IPS-18a (cell line): ENCODE measurements around the gene PAPPA.
A peak's percentile ranks its signal among the peaks of the same experiment; 100 is the strongest.

Source experiments
- H3K27ac ChIP-seq: one replicate; pipeline ENCODE4 v1.5.1; 2013; ENCODE audit warnings: low read length
- H3K27me3 ChIP-seq: one replicate; pipeline ENCODE4 v1.6.1; 2013; ENCODE audit warnings: mild to moderate bottlenecking, low read length; ENCODE audit not compliant: control insufficient read depth, insufficient read depth
- H3K36me3 ChIP-seq: one replicate; pipeline ENCODE4 v1.6.1; 2013; ENCODE audit warnings: low read depth, low read length; ENCODE audit not compliant: control insufficient read depth
- H3K4me1 ChIP-seq: one replicate; pipeline ENCODE4 v1.6.1; 2013; ENCODE audit warnings: low read depth, low read length; ENCODE audit not compliant: control insufficient read depth
- H3K4me3 ChIP-seq: one replicate; pipeline ENCODE4 v1.5.1; 2013; ENCODE audit warnings: low read length
- H3K9ac ChIP-seq: one replicate; pipeline ENCODE4 v1.6.1; 2013; ENCODE audit warnings: mild to moderate bottlenecking, low read length, moderate library complexity
- H3K9me3 ChIP-seq: one replicate; pipeline ENCODE4 v1.6.1; 2013; ENCODE audit warnings: low read depth, low read length; ENCODE audit not compliant: control insufficient read depth

Gene PAPPA

DNA sequence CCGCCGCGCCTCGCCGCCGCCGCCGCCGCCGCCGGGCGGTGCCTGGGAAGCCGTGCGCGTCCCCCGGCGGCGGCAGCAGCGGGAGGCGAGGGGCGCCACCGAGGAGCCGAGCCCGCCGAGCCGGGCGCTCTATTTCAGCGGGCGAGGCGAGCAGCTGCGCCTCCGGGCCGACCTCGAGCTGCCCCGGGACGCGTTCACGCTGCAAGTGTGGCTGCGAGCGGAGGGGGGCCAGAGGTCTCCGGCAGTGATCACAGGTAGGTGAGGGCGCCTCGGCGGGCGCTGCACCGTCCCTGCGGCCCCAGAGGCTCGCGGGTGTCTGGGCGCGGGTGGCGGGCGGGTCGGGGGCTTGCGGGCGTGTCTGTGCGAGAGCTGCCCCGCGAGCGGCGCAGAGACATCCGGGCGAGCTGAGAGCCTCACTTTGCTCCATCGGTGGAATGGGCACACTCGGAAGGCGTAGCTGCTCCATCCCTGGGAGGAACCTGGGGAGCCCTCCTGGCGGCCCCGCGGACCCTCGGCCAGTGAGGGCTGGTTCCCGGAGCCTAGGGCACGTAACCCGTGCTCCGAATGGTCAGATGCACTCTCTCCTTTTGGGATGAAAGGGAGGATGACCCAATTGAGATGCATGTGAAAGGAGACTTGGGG is 864 bp downstream of the PAPPA start:
- Histone ChIP-seq H3K4me3 (peak overlapping the region; percentile 68), H3K27ac (no peak overlapping the region), H3K36me3 (no peaks in the 10 kb centered on the region), H3K9me3 (no peaks in the 10 kb centered on the region), H3K27me3 (peaks cover 73% of the 10 kb centered on the region), H3K4me1 (peaks cover 26% of the 10 kb centered on the region), H3K9ac (no peak overlapping the region)

DNA sequence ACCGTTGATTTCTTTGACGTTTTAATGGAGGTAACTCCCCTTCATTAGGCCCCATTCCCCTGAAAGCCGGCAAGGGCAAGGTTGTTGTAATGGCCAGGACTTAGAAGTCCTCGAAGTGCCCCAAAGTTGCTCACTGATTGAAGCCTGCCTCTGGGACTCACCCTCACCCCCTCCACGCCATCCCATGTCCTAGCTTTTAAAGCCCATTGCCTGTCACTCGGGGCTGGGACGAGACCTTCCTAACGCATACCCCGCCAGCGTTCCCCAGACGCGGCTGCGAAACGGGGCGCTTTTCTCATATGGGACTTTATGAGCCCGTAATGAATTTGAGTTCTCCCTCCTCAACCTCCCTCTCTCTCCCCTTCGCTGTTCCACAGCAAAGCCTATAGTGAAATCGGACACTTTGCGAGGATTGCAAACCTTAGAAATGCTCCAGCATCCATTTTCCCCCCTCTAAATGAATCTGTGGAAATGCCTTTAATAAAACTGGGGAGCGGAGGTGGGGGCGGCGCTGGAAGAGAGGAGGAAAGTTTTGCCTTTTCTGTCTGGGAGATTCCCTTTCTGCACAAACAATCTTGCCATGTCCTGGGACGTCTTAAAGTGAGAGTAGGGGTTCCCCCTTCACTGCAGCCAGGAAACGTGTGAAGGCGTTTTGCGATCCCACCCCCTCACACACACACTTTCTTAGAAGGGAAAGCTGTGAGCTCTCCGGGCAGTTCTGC is 1.5 kb downstream of the PAPPA start:
- H3K9ac ChIP-seq, result no peak overlapping the region
- H3K4me3 ChIP-seq, result peak overlapping the region; percentile 68
- H3K27me3 ChIP-seq, result peaks cover 77% of the 10 kb centered on the region
- no peak overlapping the region for H3K27ac ChIP-seq
- H3K9me3 ChIP-seq, result no peaks in the 10 kb centered on the region
- no peaks in the 10 kb centered on the region for H3K36me3 ChIP-seq
- peaks cover 26% of the 10 kb centered on the region for H3K4me1 ChIP-seq

DNA sequence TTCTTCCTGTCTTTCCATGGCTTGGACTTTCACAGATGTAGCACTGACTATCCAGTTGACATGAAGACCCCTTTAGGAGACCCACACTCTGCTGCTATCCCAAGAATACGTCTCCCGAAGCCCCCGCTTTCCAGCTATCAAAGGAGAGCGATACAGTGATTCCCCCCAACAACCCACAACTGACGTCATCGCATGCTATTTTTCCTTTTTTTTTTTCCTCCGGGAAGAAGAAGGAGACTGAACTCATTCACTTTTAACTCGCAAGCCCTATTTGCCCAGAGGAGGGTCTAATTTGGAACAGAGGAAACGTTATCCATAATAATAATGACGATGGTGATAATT is 2.1 kb downstream of the PAPPA start:
- H3K27me3 ChIP-seq, result peaks cover 77% of the 10 kb centered on the region
- peak overlapping the region; percentile 68 for H3K4me3 ChIP-seq
- peaks cover 26% of the 10 kb centered on the region for H3K4me1 ChIP-seq
- no peaks in the 10 kb centered on the region for H3K36me3 ChIP-seq
- no peak overlapping the region for H3K27ac ChIP-seq
- H3K9ac ChIP-seq, result no peak overlapping the region
- H3K9me3 ChIP-seq, result no peaks in the 10 kb centered on the region

DNA sequence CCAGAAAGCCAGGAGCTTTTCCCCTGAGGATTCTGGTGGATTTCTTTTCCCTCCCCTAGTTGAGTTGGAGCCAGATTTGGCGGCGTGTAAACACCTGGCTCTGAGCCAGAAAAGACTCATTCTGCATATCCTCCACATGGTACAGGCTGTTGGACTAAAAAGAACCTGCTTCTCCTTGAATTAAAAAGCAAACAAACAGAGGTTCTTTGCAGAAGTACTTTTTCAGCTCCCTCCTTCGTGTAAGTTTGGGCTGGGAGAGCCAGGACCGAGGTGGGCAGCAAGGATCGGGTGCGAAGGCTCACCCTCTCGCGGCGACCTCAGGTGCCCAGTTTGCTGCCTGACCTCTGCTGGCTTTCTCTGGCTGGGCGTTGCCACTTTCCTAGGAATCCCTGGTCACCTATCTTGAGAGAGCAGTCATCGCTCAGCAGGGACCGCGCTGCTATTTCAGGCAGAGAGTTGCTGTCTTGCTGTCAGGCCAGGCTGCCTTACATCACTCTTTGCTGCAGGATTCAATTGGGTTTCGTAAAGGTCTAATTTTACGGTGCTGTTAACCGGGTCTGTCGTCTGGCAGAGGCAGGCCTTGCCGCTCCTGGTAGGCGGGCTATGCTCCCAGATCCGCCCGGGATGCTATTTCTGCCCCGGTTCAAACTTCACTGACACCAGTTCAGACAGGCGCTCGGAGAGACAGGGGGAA is 3.2 kb downstream of the PAPPA start:
- Histone ChIP-seq H3K4me1 (peaks cover 26% of the 10 kb centered on the region), H3K4me3 (peak overlapping the region; percentile 40), H3K27ac (no peak overlapping the region), H3K36me3 (no peaks in the 10 kb centered on the region), H3K9ac (no peak overlapping the region), H3K9me3 (no peaks in the 10 kb centered on the region), H3K27me3 (peaks cover 74% of the 10 kb centered on the region)

DNA sequence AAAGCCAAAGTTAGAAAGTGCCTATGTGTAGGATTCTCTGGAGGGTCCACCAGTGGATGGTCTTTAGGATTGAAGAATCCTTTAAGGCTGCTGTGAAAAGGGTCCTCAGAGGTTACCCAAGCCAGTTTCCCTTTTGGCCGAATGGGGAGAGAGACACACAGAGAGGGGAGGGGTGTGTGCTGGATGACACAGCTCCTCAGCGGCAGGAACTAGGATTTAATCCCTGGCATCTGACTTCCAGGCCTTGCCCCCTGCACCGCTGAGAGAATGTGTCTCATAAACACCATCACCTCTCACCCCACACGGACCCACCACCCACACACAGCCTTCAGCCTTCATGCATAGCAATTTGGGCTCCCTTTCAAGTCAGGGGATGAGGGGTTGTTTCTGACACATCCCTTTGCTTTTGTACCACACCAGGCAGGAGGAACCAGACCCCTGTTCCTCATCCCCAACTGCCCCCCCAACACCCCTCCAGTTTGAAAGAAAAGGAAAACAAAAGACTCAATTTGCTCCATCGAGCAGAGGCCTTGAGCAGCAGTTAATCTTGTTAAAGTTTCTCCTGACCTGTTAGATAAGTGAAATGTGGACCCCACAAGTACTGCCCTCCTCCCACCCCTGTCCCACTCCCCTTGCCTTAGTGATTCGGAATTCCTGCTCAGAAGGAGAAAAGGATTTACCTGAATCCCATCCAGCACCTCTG is 4.0 kb downstream of the PAPPA start:
- Histone ChIP-seq H3K4me1 (peaks cover 26% of the 10 kb centered on the region), H3K4me3 (peak overlapping the region; percentile 40), H3K27me3 (peaks cover 66% of the 10 kb centered on the region), H3K36me3 (no peaks in the 10 kb centered on the region), H3K27ac (no peak overlapping the region), H3K9me3 (no peaks in the 10 kb centered on the region), H3K9ac (no peak overlapping the region)

DNA sequence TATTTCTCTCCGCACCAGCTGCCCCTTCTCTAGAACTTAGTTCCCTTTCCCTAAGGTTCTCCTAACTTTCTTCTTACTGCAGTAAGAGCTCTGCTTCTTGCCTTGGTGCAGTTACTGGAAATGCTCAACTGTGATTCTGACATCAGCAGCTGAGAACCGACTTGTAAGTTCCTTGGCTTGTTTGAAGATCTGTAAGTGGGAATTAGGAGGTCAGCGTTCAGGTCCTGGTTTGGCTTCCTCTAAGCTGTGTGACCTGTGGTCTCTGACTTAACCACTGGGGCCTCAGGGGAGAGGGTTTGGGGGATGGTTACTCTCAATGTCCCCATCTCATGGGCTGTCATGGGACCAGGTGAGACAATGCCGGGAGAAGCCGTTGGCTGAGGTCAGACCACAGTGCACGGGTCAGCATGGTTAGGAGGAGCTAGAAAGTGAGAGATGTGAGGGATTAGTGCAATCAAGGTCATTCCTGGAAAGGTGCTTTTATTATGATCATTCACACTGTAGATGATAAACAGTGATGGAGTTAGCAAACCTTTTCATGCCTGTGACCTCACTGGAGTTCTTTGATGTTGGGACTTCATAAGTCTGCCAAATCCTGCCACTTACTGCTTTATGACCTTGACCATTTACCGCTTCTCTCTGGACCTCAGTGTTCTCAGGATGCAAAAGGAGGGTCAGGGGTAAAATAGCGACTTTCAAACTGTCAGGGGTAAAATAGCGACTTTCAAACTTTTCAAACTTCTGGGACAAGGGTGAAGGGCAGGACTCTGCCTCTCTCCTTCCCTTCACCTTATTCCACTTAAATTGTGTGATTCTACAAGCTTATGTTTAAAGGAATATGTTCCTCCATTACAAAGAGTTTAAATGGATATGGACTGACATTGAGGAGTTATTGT is 7.3 kb downstream of the PAPPA start:
- H3K4me1 ChIP-seq, result peaks cover 18% of the 10 kb centered on the region
- H3K27me3 ChIP-seq, result peaks cover 40% of the 10 kb centered on the region
- no peak overlapping the region for H3K4me3 ChIP-seq
- no peaks in the 10 kb centered on the region for H3K9me3 ChIP-seq
- H3K9ac ChIP-seq, result no peak overlapping the region
- H3K36me3 ChIP-seq, result no peaks in the 10 kb centered on the region
- H3K27ac ChIP-seq, result no peak overlapping the region

DNA sequence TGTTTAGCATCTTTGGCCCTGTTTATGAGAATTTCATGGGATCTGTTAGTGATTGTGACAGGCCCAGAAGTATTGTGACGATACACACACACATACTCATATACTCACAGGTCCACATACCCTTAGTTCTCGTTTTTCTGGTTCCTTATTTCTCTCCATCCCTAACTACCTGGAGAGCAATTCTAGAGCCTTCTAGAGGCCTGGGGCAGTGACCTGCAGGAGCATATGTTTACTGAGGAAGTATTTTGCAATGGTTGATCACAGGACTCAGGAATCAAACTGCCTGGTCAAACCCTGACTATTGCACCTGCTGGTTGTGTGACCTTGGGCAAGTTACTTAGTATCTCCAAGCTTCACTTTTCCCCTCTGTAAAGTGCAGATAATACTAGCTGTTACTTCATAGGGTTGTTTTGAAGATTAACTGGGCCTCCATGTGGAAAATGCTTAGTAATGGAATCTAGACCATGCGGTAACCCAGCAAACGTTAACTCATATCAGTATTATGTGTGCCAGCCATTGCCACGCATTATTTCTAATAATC is 8.7 kb downstream of the PAPPA start:
- H3K9me3 ChIP-seq, result no peaks in the 10 kb centered on the region
- peaks cover 26% of the 10 kb centered on the region for H3K27me3 ChIP-seq
- no peak overlapping the region for H3K4me3 ChIP-seq
- no peak overlapping the region for H3K9ac ChIP-seq
- H3K4me1 ChIP-seq, result peaks cover 8% of the 10 kb centered on the region
- H3K27ac ChIP-seq, result no peak overlapping the region
- no peaks in the 10 kb centered on the region for H3K36me3 ChIP-seq

DNA sequence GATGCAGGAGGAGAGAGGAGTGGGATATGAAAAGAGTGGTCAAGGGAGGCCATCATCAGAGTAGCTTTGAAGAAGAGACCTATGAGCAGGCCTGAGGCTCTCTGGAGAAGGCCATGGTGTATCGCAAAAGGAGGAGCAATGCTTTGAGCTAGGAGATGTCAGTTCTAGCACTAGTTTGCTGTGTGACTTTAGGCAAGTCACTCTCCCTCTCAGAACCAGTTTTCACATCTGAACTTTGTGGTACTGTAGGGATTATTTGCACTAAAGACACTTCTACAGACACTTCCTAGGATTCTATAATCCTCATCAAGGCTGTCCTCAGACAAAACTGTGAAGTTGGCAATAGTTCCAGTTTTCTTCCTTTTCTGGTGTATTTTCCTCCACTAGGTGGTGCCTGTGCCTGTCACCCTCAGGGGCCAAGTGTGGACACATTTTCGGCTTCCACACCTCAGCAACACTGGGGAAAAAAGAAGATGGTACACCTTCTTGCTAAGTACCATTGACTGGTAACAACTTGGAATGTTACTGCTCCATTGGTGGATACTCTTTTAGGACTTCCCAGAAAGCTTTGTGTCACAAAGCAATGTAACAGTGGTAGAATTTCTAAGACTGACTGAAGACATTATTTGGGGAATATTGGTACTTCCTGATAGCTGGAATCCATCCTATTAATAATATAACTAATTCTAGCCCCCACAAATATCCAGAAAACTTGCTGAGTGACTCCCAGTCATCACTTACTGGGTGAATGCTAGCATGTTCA is 9.9 kb downstream of the PAPPA start:
- H3K27me3 ChIP-seq, result peaks cover 14% of the 10 kb centered on the region
- H3K36me3 ChIP-seq, result no peaks in the 10 kb centered on the region

DNA sequence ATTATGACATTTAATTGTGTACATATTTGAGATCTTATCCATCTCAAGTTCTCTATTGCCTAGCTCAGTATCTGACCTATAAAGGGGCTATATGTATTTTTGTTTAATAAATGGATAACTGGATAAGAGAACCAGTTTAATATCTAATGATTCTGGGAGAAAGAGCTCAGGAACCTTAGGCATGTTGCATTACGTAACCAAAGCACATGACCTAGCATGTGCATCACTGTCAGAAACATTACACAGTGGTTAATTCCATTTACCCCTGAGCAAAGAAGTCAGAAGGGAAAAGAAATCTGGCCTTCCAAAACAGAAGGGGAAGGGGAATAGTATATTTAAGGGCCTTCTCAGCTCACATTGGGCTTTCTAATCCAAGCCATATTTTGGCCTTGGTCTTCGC is 12.3 kb downstream of the PAPPA start:
- Histone ChIP-seq H3K36me3 (no peaks in the 10 kb centered on the region), H3K9ac (no peak overlapping the region), H3K27ac (no peak overlapping the region), H3K27me3 (no peaks in the 10 kb centered on the region), H3K4me1 (no peaks in the 10 kb centered on the region), H3K4me3 (no peak overlapping the region), H3K9me3 (no peaks in the 10 kb centered on the region)

More for the DNA sequence above, 9.9 kb downstream of the PAPPA start:
- Histone ChIP-seq H3K9ac (no peak overlapping the region), H3K27ac (no peak overlapping the region), H3K9me3 (no peaks in the 10 kb centered on the region), H3K4me1 (no peaks in the 10 kb centered on the region), H3K4me3 (no peak overlapping the region)

DNA sequence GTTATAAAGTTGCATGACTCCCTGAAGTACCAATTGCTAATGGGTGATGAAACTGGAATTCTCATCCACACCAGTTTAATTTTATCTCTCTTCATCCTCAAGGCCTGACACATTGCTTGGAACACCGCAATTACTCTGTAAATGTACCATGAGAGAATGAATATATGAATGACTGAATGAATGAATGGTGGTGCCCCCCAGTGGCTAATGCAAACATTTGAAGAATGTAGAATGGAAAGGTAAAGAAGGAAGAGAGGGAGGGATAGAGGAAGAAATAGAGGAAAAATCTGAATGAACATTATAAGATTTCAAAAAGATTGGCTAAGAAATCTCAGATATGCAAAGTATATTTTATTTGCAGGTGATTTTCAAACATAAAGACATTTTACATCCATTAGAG is 13.1 kb downstream of the PAPPA start:
- H3K27ac ChIP-seq, result no peak overlapping the region
- no peaks in the 10 kb centered on the region for H3K36me3 ChIP-seq
- no peaks in the 10 kb centered on the region for H3K27me3 ChIP-seq
- no peak overlapping the region for H3K9ac ChIP-seq
- no peaks in the 10 kb centered on the region for H3K4me1 ChIP-seq
- no peaks in the 10 kb centered on the region for H3K9me3 ChIP-seq
- H3K4me3 ChIP-seq, result no peak overlapping the region
